PFSK-1 (cell line): Measurements from ENCODE around the gene RIMS4.

Experiments
- FOXP2 ChIP-seq: optimal IDR thresholded peaks from 2 replicates; pipeline ENCODE3; 2011; ENCODE audit warnings: borderline replicate concordance, control low read depth, inconsistent platforms; ENCODE audit not compliant: insufficient read depth; ENCODE audit errors: extremely low read length, extremely low read depth
- POLR2AphosphoS5 ChIP-seq: IDR thresholded peaks from 2 replicates; pipeline ENCODE4 v1.6.1; 2012; ENCODE audit warnings: low read depth, mild to moderate bottlenecking, control low read depth, low read length, moderate library complexity
- SIN3A ChIP-seq: IDR thresholded peaks from 2 replicates; pipeline ENCODE4 v1.6.1; 2012; ENCODE audit warnings: mild to moderate bottlenecking, low read length, moderate library complexity, borderline replicate concordance; ENCODE audit not compliant: insufficient read depth
- TAF1 ChIP-seq: IDR thresholded peaks from 2 replicates; pipeline ENCODE4 v1.6.1; 2012; ENCODE audit warnings: low read length, control low read depth, borderline replicate concordance; ENCODE audit not compliant: insufficient read depth
- TF ChIP-seq, protein P1 (sequence below), 2 experiments: IDR thresholded peaks; 2 replicates each; pipeline versions ENCODE4 v1.6.1 to v1.8.0; 2011 to 2012; ENCODE audit warnings: low read depth in 2 of 2, low read length in 2 of 2, control low read depth in 1 of 2, inconsistent platforms in 1 of 2, mild to moderate bottlenecking in 1 of 2, moderate library complexity in 1 of 2; ENCODE audit not compliant: insufficient read depth in 1 of 2

RIMS4 gene

DNA sequence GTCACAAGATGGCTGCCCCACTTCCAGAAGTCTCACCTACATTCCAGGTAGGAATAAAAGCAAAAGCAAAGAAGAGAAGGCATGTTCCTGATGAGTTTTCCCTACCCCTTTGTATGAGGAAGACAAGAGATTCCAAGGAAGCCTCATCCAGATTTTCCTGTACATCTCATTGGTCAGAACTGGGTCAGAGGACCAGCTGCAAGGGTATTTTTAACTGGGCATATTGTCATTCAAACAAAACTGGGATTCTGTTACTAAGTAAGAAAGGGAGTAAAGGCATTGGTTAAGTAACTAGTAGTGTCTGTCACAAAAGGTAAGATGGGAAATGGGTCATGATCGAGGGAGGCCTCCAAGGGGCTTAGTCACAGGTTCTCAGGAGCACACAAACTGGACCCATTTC is 28.2 kb upstream of the RIMS4 start:
- TF ChIP-seq SIN3A (no peak), POLR2AphosphoS5 (no peak), FOXP2 (no peak), TAF1 (no peak)
- TF ChIP-seq, protein P1, sequence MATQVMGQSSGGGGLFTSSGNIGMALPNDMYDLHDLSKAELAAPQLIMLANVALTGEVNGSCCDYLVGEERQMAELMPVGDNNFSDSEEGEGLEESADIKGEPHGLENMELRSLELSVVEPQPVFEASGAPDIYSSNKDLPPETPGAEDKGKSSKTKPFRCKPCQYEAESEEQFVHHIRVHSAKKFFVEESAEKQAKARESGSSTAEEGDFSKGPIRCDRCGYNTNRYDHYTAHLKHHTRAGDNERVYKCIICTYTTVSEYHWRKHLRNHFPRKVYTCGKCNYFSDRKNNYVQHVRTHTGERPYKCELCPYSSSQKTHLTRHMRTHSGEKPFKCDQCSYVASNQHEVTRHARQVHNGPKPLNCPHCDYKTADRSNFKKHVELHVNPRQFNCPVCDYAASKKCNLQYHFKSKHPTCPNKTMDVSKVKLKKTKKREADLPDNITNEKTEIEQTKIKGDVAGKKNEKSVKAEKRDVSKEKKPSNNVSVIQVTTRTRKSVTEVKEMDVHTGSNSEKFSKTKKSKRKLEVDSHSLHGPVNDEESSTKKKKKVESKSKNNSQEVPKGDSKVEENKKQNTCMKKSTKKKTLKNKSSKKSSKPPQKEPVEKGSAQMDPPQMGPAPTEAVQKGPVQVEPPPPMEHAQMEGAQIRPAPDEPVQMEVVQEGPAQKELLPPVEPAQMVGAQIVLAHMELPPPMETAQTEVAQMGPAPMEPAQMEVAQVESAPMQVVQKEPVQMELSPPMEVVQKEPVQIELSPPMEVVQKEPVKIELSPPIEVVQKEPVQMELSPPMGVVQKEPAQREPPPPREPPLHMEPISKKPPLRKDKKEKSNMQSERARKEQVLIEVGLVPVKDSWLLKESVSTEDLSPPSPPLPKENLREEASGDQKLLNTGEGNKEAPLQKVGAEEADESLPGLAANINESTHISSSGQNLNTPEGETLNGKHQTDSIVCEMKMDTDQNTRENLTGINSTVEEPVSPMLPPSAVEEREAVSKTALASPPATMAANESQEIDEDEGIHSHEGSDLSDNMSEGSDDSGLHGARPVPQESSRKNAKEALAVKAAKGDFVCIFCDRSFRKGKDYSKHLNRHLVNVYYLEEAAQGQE (IDR thresholded peaks at IDR 0.05; ENCODE audit: insufficient read depth in 1 of 2, low read depth in 2 of 2, low read length in 2 of 2), result no peak

GRCh38 chr20:44837946-44838345 is 27.6 kb upstream of the RIMS4 start:
- TF ChIP-seq TAF1, result no peak
- TF ChIP-seq FOXP2, result no peak
- no peak for TF ChIP-seq SIN3A
- TF ChIP-seq, protein P1 (IDR thresholded peaks at IDR 0.05; ENCODE audit: insufficient read depth in 1 of 2, low read depth in 2 of 2, low read length in 2 of 2), result no peak
- TF ChIP-seq POLR2AphosphoS5, result no peak

DNA sequence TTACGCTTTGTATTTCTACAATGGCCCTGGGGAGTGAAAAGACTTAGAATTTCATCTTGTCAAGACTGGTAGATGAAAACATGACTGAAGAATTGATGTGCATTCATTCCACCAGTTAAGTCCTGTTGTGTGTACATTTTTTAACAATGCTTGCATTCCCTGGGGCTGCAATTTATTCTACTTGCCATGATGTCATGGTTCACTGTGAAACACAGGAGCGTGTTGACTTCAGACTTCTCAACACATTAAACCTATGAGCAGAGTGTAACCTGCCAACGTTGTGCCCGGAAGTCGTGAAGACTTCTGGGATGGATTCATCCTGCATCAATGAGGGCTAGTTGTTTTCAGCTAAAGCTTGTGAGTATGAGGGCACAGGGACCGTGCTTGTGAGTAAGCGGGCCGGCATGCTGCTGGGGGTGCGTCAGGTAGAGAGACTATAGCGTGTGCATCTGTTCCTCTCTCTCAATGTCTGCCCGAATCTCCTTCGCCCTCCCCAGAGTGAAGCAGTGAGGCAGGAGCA is 26.3 kb upstream of the RIMS4 start:
- TF ChIP-seq TAF1 (no peak), FOXP2 (no peak), POLR2AphosphoS5 (no peak), SIN3A (no peak)
- TF ChIP-seq, protein P1 (IDR thresholded peaks at IDR 0.05; ENCODE audit: insufficient read depth in 1 of 2, low read depth in 2 of 2, low read length in 2 of 2), result no peak

- TF ChIP-seq SIN3A, result no peak
- TF ChIP-seq, protein P1 (IDR thresholded peaks at IDR 0.05; ENCODE audit: insufficient read depth in 1 of 2, low read depth in 2 of 2, low read length in 2 of 2), result no peak
- TF ChIP-seq POLR2AphosphoS5, result no peak
- TF ChIP-seq FOXP2, result no peak
Measured at GRCh38 chr20:44835661-44836221, 25.4 kb upstream of the RIMS4 start.

DNA sequence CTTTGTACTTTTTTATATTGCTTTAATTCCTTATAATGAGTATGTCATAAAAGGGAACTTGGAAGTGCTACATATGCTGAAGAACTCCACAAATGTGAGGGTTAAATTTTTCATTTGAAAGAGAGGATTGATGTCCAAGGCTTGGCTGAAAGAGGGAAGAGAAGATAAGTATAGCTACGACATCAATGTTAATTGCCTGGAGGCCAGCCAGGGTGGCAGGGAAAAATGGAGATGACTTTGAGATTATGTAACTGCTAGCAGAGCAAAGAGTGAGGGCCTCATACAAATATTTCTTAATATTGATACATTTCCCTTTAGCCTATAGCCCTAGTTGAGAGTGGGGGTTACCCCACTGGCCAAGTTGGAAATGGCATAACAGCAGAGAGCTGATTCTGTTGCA is 24.8 kb upstream of the RIMS4 start:
- TF ChIP-seq, protein P1 (IDR thresholded peaks at IDR 0.05; ENCODE audit: insufficient read depth in 1 of 2, low read depth in 2 of 2, low read length in 2 of 2), result no peak
- no peak for TF ChIP-seq FOXP2
- TF ChIP-seq SIN3A, result no peak
- TF ChIP-seq POLR2AphosphoS5, result no peak
